K562 (cell line): ENCODE measurements around the gene APC.

Source experiments
- CBFA2T3 ChIP-seq: fragments of 450-650 bp; IDR thresholded peaks from 2 replicates; pipeline ENCODE4 v1.6.1; 2017
- ETV6 ChIP-seq, 3 experiments: fragments of 150-350 bp in 1 of 3; sonication (generic) in 1 of 3; formaldehyde crosslinking in 1 of 3; IDR thresholded peaks; 2 replicates each; pipeline versions ENCODE4 v1.6.1 to v1.8.0; 2014 to 2022; ENCODE audit warnings: borderline replicate concordance in 2 of 3, low read depth in 2 of 3, antibody characterized with exemption in 1 of 3, low read length in 1 of 3, mild to moderate bottlenecking in 1 of 3, missing genetic modification reagents in 1 of 3
- FOS ChIP-seq: IDR thresholded peaks from 3 replicates; pipeline ENCODE4 v1.6.1; 2011; ENCODE audit not compliant: insufficient read length; ENCODE audit errors: extremely low read depth
- FOXJ2 ChIP-seq: fragments of 200-800 bp; sonication (Bioruptor generic); IDR thresholded peaks from 2 replicates; pipeline ENCODE4 v1.6.1; 2016; ENCODE audit warnings: missing genetic modification characterization, missing compliant biosample characterization
- NFYB ChIP-seq: IDR thresholded peaks from 2 replicates; pipeline ENCODE4 v1.6.1; 2011; ENCODE audit warnings: mild to moderate bottlenecking, moderate library complexity; ENCODE audit not compliant: insufficient read length; ENCODE audit errors: extremely low read depth
- POLR2A ChIP-seq: fragments of 450-650 bp; conservative IDR thresholded peaks from 2 replicates; pipeline ENCODE4 v1.6.1; 2016
- TF ChIP-seq, protein P1 (sequence below): IDR thresholded peaks from 2 replicates; pipeline ENCODE4 v1.6.1; 2012; ENCODE audit warnings: low read depth, low read length, improper control_type of control experiment, borderline replicate concordance

- no peak for TF ChIP-seq FOS
- TF ChIP-seq, protein P1, sequence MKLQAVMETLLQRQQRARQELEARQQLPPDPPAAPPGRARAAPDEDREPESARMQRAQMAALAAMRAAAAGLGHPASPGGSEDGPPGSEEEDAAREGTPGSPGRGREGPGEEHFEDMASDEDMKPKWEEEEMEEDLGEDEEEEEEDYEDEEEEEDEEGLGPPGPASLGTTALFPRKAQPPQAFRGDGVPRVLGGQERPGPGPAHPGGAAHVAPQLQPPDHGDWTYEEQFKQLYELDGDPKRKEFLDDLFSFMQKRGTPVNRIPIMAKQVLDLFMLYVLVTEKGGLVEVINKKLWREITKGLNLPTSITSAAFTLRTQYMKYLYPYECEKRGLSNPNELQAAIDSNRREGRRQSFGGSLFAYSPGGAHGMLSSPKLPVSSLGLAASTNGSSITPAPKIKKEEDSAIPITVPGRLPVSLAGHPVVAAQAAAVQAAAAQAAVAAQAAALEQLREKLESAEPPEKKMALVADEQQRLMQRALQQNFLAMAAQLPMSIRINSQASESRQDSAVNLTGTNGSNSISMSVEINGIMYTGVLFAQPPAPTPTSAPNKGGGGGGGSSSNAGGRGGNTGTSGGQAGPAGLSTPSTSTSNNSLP, result no peak
- no peak for TF ChIP-seq CBFA2T3
- no peak for TF ChIP-seq ETV6 (IDR thresholded peaks at IDR 0.05; ENCODE audit: borderline replicate concordance in 1 of 2, low read depth in 2 of 2, low read length in 1 of 2)
- no peak for TF ChIP-seq ETV6 (CRISPR knock-in tag; IDR thresholded peaks at IDR 0.05; ENCODE audit: borderline replicate concordance)
- no peak for TF ChIP-seq POLR2A
- no peak for TF ChIP-seq FOXJ2 (tag)
- TF ChIP-seq NFYB, result no peak
Observed at GRCh38 chr5:112762113-112762810, 24.6 kb downstream of the APC start.
